NK-92 (cell line): ENCODE results near the gene LIPH.

Source experiments
- DNase-seq: peaks from one replicate; lab custom pipeline; 2025; ENCODE audit not compliant: unreplicated experiment; lab: John Stamatoyannopoulos, UW

LIPH gene

DNA sequence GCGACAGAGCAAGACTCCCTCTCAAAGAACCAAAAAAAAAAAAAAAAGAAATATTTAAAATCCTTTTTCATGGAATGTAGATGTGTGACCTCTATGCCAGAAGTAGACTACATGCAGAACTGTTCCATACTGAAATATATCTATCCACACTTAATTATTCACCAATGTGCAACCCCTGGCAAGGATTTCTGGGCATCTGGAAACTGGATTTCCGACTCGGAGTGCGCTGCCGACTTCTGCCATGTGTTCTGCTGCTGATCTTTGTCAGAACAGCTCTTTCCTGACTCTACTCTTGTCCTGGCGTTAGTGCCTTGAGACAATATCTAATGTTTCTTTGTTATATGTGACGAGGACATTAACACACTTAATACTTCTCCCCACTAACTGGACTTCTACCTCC is 11.7 kb downstream of the LIPH start:
- DNase-seq, result no peak

DNA sequence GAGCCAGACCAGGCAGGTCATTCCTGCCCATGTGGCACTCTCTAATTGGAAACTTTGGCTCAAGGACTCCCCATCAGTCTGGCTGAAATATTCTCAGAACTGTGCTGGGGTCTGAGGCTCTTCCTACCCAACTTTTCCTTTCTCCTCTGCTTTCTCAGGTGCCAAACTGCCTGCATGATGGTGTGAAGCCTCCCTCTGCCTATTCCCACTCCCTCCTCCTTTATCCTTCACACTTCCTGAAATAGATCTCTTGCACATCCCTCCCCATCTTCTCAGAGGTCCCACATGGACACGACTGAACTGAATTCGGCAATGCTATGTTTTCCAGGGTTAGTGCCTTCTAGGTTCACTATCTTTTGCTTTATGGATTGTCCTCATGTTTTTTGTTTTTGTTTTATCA is 12.5 kb downstream of the LIPH start:
- no peak for DNase-seq

GRCh38 chr3:185537369-185537970 is 14.9 kb downstream of the LIPH start:
- DNase-seq, result no peak

- no peak for DNase-seq
Observed at GRCh38 chr3:185534511-185534910, 17.9 kb downstream of the LIPH start.

GRCh38 chr3:185532901-185533300 is 19.5 kb downstream of the LIPH start:
- no peak for DNase-seq

GRCh38 chr3:185530856-185531255 is 21.5 kb downstream of the LIPH start:
- no peak for DNase-seq

DNA sequence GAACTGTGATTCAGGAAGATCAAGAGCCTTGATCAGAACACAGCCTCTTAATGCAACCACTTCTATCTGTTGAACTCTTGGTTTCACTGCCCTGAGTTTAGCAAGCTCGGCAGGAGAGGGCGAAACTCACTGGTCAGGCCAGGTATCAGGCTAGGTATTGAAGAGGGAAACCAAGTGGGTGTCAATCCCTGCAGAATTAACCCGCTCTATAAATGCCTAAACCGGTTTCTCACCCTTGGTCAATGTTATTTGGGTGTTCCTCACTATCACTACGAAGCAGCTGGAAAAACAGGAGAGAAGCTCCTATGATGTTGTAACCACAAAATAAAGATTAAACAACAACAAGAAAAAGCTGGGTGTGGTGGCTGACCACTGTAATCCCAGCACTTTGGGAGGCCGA is 23.9 kb downstream of the LIPH start:
- DNase-seq, result no peak

DNA sequence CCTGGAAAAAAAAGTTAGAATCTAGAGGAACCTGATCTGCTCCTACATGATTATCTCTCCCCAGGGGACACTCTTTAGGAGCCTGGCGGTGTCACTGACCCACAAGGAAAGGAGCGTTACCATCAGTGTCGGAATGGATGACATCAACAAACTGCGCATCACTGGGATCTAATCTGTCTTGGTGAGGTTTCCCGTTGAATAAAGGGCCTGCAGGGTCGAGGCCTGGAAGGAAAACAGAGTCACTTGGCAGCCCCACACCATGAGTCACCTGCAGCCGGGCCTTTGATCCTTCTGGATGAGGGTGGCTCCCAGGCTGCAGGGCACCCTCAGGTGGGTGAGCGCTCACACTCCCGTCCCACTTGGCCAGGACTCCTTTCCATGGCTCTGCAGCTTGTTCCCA is 25.0 kb downstream of the LIPH start:
- DNase-seq, result no peak

- no peak for DNase-seq
Observed at GRCh38 chr3:185526349-185526951, 25.9 kb downstream of the LIPH start.

DNA sequence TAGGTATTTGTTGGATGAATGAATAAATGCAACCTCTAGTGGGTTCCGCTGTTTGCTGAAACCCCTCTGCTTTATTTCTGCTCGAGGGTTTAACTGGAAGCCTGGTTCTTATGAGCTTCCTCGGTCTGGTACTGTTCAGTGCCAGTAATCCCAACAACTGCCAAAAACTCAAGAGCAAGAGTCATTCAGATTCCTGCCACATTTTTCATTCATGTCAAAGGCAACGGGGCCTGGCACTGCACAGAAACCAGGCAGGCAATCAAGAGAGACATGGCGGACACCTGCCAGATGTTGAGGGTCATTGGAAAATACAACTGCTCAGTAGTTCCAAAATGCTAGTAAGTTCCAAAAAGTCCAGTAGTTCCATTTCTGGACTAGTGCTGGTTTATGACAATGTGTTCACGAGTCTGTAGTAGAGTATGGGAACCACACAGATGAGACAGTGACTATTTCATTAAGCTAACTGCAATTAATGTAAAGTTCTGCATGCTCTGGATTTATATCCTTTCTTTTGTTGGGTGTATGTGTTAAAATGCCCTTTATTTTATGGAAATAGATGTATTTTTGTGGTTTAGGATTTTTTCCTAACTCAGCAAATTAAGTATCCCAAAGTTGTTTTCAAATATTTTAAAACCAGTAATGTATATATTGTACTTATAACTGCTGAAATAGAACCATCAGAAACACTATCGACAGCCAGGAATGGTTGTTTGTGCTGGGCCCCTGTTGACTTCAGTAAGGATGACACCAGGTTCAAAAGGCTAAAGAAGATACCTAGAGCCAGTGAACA is 30.8 kb downstream of the LIPH start:
- DNase-seq, result no peak

GRCh38 chr3:185519021-185519420 is 33.4 kb downstream of the LIPH start:
- no peak for DNase-seq

DNA sequence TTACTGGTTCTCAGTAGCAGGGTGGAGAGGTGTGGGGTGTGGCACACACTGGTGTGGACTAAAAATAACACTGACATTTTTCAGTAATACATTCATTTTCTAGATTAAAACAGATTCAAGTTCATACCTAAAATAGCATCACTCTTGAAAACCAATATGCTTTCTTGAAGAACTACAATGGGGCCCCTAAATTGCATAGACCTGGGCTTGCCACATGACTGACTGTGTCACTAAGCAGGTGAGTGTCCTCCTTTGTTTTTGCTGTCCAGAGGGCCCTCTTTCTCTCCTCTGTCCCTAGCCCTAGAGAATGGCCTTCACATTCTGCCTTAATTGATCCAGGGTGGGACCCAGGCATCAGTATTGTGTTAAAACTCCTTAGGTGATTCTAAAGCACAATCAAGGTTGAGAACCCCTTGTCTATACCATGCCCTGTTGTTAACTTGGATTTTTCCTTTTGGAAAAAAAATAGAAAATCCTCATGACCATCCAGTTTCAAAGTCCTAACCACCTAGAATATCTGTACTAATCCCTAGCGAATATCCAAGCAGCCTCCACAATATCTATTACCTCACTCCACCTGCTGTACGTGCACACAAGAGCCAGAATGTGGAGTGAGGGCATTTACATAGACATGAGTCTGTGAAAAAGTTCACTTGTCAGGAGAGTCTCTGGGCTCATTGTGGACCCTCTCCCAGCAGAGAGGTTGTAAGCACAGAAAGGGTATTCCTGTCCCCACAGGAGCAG is 34.8 kb downstream of the LIPH start:
- no peak for DNase-seq

- no peak for DNase-seq
Observed at GRCh38 chr3:185511711-185512110, 40.7 kb downstream of the LIPH start.

DNA sequence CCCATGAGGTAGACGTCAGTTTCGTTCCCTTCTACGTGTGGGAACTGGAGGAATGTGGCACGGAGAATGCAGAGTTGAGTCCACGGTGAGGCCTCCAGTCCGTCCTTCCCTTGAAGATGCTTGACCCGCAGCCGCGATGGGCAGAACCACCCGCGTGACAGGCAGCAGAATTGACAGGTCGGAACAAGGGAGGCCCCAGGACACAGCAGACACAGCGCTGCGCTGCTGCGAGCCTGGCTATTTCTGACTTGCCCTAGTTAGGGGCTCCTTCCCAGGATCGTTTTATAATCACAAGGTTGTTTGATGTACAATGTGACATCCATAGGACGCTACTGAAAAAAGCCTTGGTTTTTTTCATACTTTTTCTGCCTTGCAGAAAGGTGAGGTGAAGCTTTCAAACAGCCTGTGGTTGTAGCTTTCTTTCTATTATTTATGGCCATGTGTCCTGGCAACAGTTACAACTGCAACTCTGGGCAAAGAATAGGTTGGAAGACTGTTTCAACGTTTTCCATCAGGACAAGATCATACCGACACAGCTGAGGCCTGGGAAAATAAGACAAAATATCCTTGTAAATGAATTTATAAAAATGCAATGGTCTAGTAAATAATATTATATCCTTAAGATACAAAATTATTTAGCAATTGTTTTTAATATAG is 43.9 kb downstream of the LIPH start:
- no peak for DNase-seq

DNA sequence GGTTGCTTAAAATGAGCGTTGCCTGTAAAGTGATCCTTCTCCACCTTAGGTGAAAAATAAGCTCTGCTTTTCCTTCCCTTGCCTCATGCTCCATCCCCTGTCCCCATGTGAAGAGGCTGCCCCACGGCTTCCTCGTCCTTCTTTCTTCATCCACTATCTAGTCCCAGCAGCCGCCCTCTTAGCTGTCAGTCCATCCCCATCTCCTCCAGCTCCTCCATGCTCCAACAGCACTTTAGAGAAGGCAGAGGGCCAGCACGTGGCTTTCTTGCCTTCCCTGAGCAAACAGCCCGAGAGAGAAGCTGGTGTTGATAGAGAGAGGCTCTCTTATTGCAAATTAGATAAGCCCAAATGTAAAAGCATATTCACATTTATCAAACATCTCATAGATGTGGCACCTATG is 44.5 kb downstream of the LIPH start:
- DNase-seq, result no peak

- no peak for DNase-seq
Observed at GRCh38 chr3:185504636-185505035, 47.8 kb downstream of the LIPH start.

DNA sequence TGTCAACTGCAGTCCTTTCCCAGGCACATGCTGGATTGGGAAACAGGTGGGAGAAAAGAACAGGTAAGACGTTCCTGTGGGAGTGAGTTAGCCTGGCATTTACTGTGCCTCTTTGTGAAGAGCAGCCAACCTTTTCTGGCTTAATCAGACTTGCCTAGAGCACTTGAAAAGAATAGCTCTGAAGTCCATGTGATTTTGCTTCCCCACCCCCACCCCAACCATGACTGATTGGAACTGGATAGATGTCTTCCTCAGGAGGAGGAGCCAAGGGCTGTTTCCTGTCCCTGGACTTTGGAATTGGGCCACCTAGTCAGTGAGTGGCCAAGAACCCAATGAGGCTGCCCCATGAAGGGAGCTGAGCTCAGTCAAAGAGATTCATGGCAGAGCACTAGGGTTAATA is 48.9 kb downstream of the LIPH start:
- DNase-seq, result no peak

GRCh38 chr3:185502987-185503386 is 49.4 kb downstream of the LIPH start:
- DNase-seq, result no peak

DNA sequence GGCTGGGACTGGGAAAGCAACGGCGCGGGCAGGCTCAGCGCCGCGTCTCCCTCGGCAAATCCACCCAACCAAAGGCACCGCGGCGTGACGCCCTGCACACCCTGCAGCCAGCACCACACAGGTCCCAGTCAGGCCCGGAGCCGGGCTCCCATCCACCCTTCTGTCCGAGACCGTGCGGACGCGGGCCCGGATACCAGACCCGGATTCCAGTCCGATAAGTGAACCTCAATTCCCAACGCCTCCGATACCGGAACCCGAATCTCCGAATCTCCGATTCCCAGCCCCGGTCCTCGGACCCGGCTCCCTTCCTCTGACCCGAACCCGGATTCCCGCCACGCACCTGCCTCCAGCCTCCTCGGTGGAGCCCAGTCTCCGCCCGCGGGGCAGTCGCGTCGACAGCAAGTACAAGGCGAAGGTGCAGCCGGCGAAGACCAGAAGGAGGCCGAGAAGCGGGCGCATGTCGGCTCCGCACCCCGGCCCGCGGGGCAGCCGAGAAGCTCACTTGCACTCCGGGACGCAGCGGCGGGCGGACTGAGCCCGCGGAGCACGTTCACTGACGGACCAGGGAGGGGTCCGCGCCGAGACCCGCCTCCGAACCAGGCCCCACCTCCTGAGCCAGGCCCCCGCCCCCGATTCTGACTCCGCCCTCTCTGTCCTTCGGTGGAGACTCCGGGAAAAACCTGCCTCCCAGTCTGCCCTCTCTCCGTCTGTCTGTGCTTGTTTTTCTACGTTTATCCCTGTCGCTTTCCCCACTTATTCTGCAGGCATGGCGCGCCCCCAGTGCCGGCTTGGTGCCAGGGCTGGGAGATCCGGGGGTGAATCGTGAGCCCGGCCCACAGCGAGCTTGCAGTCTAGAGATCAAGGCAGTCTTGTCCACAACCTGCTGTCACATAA is 53.6 kb downstream of the LIPH start, which contains the start of gene TMEM41A:
TMEM41A (minus strand) TSS at position 533 of the 894 bp plus-strand sequence; CDS start at position 459, 74 bp downstream.
- no peak for DNase-seq

- no peak for DNase-seq
Observed at GRCh38 chr3:185490241-185490640, 62.1 kb downstream of the LIPH start.
